ENCODE measurements around the gene TRH.
A peak's percentile ranks its signal among the peaks of the same experiment; 100 is the strongest.

The TRH gene, protein sequence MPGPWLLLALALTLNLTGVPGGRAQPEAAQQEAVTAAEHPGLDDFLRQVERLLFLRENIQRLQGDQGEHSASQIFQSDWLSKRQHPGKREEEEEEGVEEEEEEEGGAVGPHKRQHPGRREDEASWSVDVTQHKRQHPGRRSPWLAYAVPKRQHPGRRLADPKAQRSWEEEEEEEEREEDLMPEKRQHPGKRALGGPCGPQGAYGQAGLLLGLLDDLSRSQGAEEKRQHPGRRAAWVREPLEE

DNA sequence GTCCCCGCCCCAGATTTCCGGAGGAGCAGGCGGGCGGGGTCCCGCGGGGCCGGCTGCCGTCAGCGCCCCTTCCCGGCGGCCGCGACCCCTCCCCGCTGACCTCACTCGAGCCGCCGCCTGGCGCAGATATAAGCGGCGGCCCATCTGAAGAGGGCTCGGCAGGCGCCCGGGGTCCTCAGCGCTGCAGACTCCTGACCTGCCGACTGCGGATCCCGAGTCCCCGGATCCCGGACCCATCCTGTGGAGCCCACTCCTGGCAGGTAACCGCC, at the start of gene TRH:
TSS of gene TRH (plus strand) at position 157 of the 269 bp plus-strand sequence. CDS start 1,097 bp downstream, outside the sequence.
- no peak for DNase-seq

DNA sequence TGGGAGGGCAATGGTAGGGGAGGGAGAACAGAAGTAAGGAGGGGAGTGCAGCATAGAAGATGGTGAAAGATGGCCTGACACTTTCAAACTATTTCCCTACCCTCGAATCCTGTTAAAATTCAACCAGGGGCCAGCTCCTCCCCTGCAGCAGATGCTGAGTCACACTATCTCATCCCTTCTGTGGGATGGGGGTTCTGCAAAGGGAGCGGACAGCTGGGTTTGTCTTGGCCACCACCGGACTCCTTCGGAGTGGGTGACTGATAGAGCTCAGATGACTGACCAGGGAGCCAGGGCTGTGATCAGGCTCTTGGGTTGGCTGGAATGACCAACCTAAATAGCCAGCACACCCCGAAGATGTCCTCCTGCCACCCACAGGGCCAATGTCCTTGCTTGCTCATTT, 47.4 kb upstream of the TRH start:
- no peak for DNase-seq

DNA sequence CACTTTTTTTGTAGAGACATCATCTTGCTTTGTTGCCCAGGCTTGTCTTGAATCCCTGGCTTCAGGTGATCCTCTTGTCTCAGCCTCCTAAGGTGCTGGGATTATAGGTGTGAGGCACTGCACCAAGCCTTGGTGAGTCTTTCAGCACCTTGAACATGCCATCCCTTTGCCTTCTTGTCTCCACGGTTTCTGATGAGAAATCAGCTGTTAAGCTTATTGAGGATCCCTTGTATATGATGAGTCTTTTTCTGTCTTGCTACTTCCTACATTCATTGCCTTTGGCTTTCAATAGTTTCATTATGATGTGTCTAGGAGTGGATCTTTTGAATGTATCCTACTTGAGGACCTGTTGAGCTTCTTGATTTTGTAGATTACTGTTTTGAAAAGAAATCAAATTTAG, 45.1 kb upstream of the TRH start:
- DNase-seq: no peak

DNA sequence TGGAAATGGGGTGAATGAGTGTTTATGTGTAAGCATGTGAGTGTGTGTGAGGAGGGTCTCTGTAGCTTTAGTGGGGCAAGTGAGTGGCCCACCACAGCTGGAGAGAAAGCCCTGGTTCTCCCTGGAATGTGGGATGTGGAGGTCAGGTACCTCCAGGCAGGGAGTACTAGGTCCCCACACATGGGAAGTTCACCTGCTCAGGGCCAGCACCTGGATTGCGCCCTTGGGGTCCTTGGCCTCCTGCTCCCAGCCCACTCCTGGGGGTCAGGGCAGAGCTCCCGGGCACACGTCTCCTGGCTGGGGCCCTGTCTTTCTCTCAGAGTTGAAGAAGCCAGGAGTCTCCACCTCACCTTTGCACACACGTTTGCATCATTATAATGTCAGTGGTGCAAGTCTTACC, 41.0 kb upstream of the TRH start:
- no peak for DNase-seq

DNA sequence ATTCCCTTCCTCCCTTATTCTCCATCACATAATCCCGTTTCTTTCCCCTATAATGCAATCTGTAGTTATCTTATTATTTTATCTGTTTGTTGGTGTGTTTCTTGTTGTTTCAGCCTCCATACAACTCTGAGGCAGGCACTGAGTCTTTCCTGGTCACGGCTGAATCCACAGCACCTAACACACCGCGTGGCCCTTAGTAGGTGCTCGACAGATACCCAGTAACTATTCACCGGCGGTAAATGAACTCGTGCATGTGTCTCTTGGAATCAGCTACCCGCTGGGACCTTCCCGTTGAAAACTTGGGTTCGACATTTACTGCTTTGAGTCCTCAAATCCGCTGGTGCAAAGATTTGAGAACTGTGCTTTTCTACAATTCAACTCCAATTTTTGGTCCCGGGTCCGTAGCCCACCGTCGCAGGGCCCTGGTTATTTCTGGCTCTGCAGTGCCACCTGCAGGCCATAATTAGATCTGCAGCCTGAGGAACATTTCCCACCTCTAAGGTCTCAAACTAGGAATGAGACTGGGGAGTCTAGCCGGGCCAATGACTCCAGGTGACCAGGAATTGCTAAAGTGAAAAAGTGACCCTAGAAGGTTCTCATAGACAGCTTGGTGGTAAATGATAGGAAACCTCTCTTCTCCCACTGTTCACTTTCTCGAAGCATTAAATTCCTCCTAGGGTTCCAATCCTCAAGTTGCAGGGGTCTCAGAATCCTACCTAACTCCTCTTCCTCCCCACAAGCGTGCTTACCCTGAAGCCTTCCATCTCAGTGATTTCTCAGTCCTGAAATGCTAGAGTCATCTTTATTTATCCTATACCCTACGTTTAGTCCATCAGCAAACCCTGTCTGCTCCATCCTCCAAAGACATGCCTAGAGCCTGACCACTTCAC, 40.0 kb upstream of the TRH start:
- DNase-seq: peak; percentile 32

DNA sequence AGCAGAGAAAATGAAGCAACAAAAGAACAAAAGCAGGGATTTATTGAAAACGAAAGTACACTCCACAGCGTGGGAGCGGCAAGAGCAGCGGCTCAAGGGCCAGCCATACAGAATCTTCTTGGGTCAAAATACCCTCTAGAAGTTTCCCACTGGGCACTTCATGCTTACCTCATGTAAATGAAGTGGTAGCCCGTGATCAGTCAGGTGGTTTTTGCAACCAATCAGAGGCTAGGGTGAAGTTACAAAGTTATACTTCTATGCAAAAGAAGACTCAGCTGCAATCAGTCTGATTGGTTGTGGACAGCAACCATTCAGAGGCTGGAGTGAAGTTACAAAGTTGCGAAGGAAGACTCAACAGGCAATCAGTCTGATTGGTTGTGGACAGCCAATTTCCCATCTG, 37.8 kb upstream of the TRH start:
- DNase-seq: peak; percentile 64

DNA sequence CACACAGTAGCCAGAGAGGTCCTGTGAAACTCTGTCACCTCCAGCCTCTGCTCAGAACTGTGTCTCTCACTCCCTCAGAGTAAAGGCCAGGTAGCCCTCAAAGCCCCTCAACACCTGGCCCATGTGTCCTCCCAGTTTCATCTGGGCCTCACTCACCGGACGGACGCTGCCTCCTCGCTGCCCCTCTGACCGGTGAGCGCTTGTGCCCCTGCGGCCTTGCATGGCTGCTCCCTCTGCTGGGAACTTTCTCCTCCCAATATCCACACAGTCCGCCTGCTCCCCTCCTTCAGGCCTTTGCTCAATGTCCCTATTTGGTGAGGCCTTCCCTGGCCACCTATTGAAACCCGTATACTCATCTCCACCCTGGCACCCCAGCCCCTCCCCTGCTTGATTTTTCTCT, 36.8 kb upstream of the TRH start:
- no peak for DNase-seq

DNA sequence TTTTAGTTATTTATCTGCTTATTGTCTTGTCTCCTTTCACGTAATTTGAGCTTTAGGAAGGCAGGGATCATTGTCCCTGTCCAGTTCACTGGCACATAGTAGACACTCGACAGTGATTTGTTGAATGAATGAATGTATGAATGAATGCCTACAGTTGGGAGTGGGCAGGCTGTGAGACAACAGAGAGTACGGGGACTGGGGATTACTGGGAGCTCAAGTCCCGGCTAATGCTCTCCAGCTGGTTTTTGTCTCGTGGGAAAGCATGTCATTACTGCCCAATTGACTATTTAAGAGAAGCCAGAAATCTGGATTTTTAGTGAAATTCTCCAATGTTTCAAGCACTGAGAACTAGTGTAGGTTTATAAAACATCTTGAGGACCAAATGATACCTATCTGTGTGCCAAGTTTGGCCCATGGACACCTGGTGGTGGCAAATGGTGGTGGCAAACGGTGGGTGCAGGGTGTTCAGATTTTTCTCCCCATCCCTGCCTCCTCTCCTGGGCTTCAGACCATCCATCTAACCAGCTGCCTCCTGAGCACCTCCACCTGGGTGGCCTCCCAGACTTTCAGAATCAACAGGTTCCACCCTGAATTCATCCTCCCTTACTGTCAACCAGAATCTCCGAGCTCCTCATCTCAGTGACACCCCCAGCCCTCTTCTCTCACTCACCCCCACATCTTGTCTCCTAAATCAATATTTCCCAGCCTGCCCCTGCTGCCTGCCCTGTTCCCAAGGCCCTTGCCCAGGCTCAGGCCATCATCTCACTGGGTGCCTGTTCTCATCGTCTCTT, 36.2 kb upstream of the TRH start:
- DNase-seq: no peak

DNA sequence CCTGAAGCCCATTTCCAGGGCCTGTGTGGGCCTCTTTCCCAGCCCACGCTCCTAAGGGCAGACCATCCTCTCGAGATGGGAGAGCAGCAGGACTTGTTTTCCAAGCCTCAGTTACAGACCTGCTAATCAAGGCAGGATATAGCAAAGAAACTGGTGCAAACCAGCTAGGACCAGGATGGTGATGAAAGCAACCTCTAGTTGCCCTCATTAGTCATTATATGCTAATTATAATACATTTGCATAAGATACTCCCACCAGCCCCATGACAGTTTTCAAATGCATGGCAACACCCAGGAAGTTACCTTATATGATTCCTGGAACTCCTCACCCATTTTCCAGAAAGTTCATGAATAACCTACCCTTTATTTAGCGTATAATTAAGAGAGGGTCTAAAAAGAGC, 34.4 kb upstream of the TRH start:
- no peak for DNase-seq

DNA sequence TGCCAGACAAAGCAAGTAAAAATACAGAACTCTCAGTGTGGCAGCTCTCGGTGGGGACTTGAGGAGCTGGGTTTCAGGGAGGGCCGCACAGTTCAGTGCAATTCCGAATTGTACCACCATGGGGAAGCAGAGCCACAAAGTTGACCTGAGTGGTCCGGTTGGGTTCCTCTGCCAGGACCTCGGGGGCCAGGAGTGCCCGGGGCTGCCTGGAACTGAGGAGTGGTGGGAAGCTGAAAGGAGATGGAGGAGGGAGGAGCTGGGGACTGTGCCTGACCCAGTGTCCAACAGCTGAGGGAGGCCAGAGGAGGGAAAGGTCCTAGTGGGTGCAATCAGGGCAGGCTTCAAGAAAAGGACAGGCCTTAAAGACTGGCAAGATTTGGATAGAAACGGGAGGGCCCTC, 32.2 kb upstream of the TRH start:
- peak; percentile 59 for DNase-seq

DNA sequence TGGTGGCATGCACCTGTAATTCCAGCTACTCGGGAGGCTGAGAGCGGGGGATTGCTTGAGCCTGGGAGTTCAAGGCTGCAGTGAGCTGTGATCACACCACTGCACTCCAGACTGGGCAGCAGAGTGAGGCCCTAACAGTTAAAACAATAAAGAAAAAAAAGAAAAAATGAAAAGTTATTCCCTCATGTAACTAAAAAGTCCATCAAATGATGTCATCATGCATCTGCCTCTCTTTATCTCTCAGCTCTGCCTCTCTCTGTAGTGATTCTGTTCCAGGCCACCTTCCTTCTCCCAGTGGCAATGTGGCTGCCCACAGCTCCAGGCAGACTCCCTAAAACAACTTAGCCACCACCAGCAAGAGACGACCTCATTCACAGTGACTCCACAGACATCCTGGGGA, 31.5 kb upstream of the TRH start:
- no peak for DNase-seq

DNA sequence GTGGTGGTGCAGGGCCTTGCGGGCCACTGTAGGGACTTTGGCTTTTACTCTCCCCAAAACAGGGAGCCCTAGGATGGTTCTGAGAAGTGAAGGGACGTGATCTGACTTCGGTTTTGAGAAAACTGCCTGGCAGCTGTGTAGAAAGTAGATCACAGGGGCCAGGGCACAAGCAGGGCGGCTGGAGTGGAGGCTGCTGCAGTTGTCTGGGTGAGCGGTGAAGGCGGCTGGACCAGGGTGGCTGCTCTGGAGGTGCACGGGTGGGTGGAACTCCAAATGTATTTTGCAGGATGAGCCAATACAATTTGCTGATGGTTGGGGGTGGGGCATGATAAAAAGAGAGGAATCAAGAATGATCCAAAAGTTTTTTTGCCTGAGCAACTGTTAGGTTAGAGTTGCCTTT, 29.8 kb upstream of the TRH start:
- no peak for DNase-seq

DNA sequence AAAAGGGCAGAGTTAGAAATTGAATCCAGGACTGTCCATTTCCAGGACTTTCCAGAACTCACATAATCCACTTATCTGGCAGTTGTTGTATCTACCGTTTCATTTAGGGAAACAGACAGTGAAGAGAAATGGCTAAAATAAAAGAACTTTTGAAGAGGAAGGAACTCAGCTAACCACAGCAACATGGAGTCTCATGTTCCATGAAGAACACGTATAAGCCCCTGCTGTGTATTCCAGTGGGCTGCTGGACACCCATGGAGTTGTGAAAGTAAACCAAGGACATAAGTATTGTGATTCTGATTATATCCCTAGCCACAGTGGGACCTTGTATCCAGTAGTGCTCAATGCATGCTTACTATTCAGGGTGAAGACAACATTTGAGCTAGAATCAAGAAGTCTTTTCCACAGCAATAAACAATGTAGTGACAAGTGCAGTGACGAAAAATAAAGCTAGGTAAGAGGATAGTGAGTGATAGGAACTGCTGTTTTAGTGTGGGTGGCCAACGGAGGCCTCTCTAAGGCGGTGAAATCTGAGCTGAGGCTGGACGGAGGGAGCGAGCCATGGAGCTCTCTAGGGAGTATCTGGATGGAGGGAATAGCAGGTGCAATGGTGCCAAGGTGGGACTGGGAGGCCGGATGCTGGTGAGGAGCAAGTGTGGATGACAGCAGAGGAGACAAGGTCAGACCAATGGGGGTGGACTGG, 26.8 kb upstream of the TRH start:
- DNase-seq: no peak

DNA sequence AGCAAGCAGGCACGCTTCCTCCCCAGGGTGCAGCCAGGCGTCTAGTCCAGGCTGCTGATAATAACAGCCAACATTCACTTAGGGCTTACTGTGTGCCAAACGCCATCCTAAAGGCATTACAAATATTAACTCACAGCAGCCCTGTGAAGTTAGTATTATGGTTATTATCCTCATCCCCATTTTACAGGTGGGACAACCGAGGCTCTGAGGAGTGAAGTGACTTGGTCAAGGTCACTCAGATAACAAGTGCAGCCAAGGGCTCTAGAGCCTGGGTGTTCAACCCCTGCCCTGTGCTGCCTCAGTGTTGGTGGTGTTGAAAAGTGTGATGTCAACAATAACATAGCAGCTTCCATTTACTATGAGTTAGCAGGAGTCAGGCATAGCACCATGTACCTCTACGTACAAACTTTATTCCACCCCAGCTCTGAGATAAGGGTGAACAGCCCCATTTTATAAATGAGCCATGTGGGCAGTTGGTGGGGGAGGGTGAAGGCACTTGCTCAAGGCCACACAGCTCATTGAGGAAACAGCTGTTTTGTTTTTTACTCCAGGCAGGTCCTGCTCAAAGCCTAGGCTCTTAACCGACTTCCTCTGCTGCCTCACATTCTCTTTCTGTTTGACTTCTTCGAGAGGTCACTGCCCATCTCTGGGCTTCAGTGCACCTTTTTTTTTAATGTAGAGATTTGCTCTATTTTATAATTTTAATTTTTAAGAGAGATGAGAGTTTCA, 24.0 kb upstream of the TRH start:
- no peak for DNase-seq

DNA sequence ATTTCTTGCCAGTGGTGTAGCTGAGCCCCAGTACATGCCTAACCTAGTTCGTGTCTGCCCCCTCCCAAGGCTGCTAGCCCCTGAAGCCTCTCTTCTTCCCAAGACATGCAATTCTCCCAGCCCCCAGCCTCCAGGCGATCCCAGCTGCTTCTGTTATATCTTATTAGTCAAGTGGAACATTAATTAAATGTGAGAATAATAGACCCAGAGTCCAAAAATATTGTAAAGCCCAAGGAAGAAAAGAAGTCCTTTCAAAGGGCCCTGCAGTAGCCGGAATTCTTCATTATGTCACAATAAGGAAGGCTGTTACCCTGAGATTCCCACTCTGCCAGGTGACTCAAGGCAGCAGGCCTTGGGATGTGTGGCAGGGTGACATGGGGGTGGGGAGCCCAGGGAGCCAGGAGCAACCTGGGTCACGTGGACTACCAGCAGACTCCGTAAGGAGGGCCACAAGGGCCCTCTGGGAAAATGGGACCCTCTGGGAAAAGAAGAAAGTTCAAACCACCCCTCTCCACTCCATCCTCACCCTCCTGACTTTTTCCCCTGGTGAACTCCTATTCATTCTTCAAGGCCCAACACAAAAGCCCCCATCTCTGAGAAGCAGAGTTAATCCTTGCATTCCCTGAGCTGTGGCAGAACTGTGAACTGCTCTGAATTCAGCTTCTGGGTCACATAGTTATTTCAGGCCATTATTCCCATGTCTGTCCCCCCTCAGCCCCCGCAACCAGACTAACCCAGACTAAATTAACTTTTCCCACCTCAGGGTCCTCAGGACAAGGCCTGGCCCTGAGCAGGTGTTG, 21.8 kb upstream of the TRH start:
- DNase-seq: no peak

DNA sequence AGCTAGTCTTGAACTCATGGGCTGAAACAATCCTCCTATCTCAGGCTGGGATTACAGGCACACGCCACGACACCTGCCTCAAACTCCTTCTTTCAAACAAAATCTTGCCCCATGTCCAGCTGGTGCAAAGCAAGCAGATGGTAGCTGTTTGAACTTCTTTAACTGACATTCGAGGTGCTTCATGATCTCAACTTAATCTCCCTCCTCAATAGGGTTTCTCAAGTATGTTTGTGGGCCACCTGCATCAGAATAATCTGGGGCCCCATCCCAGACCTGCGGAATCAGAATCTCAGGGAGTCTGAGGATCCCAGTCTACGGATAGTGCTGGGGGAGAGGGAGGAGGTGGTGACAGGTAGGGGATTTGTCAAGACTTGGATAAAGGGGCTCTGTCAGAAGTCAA, 20.9 kb upstream of the TRH start:
- no peak for DNase-seq

DNA sequence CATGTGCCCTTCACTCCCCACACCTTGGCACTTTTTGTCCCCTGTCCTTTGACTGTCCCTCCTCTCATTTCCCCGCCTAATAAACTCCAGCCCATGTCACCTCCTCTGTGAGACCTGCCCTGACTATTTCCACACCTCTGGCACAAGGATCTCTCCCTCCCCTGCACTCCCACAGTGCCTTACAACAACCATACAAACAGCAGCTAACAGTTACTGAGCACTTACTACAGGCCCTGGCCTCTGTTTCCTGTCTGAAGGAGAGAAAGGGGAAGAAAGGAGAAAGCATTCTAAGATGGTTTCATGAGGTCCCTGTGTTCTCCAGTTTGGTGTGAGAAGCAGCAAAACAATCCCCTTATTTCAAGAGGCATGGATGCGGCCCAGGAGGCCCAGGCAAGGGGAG, 20.0 kb upstream of the TRH start:
- no peak for DNase-seq

DNA sequence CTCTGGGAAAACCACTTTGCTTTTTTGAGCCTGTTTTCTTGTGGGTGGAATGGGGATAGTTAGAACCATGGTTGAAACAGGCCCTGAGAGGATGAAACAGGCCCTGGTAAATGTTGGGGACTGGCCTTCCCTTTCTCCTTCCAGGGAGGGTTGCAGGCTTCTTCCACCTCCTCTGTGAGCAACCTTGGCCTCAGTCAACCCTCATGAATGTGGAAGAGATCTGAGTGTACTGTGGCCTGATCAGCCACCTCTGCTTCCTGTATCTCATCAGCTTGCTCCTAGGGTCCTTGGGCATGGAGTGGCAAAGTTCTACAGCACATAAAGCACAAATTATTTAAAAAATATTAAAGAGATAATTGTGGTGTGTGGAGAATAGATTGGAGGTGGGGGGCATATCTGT, 17.6 kb upstream of the TRH start:
- no peak for DNase-seq

DNA sequence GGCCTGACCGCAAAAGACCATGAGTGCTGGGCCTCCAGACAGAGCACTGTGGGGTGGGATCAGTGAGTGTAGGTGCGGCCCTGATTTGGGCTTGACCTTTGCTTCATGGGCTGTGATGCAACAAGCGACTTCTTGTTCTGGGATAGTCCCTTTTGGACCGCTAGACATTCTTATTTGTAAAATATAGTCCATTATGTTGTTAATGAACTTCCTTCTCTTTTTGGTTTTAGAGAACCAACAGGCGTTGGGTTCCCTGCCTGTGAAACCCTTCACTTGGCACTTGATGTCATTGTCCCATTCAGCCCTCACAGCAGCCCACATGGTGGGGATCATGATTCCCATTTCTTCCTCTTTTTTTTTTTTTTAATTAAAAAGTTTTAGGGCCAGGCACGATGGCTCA, 15.8 kb upstream of the TRH start:
- no peak for DNase-seq

DNA sequence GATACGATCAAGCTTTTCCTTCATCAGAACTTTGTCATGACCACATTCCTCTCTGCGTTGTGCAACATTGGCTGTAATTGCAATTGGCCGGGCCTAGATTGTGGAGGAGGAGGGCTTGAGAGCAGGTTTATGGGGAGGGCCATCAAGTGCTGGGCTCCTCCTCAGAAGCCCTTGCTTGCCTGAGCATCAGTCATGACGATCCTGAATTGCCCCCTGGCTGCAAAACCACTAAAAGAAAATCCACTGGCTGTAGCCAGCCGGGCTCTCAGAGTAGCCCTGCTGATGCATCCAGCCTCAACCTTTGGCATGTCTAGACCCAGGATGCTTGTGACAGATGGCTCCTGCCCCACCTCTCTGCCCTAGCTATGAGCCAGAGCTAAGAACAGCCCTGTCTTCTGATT, 13.4 kb upstream of the TRH start:
- peak; percentile 13 for DNase-seq

DNA sequence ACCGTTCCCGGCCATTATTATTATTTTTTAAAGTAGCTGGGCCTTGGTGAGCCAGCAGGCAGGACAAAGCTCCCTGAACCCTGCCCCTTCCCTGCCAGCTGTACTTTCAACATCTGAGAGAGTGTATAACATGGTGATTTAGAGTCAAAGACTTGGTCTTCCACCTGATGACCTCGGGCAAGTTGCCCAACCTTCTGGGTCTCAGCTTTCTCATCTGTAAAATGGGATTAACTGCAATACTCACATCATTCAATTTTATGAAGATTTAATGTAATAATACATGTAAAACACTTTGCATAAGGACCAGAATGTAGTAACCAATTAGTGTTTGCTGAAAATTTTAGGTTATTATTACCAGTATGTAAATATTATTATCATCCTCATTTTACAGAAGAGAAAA, 11.9 kb upstream of the TRH start:
- DNase-seq: no peak

DNA sequence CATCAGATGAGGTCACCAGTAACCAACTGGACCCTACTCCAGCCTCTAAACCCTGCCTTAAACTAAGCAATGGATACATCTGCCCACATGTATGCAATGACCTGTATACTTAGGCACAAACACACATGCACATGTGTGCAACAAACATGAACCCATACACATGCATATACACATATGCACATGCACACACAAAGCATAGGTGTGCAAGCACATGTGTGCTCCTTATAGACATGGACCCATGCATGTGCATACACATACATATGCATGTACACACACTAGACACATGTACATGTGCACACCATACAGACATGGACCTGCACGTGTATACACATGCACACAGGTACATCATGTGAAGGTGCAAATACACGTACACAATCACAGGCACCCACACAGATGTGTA, 8.6 kb upstream of the TRH start:
- no peak for DNase-seq
